HepG2 (cell line): ENCODE data around the gene UPK1A. TPM values are rescaled to one million over a fixed set of nuclear protein-coding genes. Genes with fewer than 3 reads are reported as not detected.

Experiments
- ATF1 ChIP-seq: IDR thresholded peaks from 2 replicates; pipeline ENCODE4 v1.6.1; 2016; ENCODE audit warnings: mild to moderate bottlenecking, control low read depth
- IRF2 ChIP-seq: IDR thresholded peaks from 2 replicates; pipeline ENCODE4 v1.6.1; 2018; ENCODE audit warnings: missing genetic modification reagents, missing compliant biosample characterization
- NCOA2 ChIP-seq: sonication (generic); formaldehyde crosslinking; IDR thresholded peaks from 2 replicates; pipeline ENCODE4 v1.8.0; 2022; ENCODE audit warnings: inconsistent platforms
- NR1H2 ChIP-seq: sonication (generic); formaldehyde crosslinking; IDR thresholded peaks from 2 replicates; pipeline ENCODE4 v1.8.1; 2022; ENCODE audit warnings: low read depth, missing genetic modification reagents, borderline replicate concordance
- RAD21 ChIP-seq: fragments of 450-650 bp; formaldehyde crosslinking; IDR thresholded peaks from 2 replicates; pipeline ENCODE4 v1.5.0; 2020; ENCODE audit warnings: mild to moderate bottlenecking
- RARG ChIP-seq: sonication (generic); formaldehyde crosslinking; IDR thresholded peaks from 2 replicates; pipeline ENCODE4 v1.4.0; 2020; ENCODE audit warnings: low read depth, mild to moderate bottlenecking, missing genetic modification reagents
- SRSF4 ChIP-seq: fragments of 200-400 bp; formaldehyde crosslinking; IDR thresholded peaks from one replicate; pipeline ENCODE4 v1.6.1; 2018; ENCODE audit warnings: mild to moderate bottlenecking, low read depth, low read length, moderate library complexity; ENCODE audit not compliant: poor library complexity, severe bottlenecking
- ZNF891 ChIP-seq: sonication (generic); formaldehyde crosslinking; IDR thresholded peaks from 2 replicates; pipeline ENCODE4 v1.5.0; 2020; ENCODE audit warnings: mild to moderate bottlenecking, missing genetic modification reagents
- polyA plus RNA-seq, 8 experiments: library from polyadenylated mRNA; depleted of rRNA in 3 of 8; stranded (reverse) in 7 of 8; unstranded in 1 of 8; fragments of >200 nt; fragmentation: Illumina TruSeq in 4 of 8; extraction: Trizol in 4 of 8; gene quantifications; 2 replicates each; pipeline versions ENCODE4 v1.2.1 to v1.2.3, GENCODE V29; 2011 to 2016; ENCODE audit warnings: low read depth in 4 of 8, missing spikeins in 1 of 8, mixed read lengths in 1 of 8; ENCODE audit not compliant: insufficient read depth in 1 of 8
- total RNA-seq, 5 experiments: library from RNA; depleted of rRNA; stranded (reverse); fragments of >200 nt; fragmentation: Illumina TruSeq; extraction: Trizol; gene quantifications; 2 replicates each; pipeline ENCODE4 v1.2.3, GENCODE V29; 2016; ENCODE audit warnings: low read depth in 1 of 5
- TF ChIP-seq, protein P1 (sequence below): fragments of 450-650 bp; IDR thresholded peaks from 2 replicates; pipeline ENCODE4 v1.6.1; 2017; ENCODE audit warnings: mild to moderate bottlenecking
- TF ChIP-seq, protein P2 (sequence below): sonication (generic); formaldehyde crosslinking; IDR thresholded peaks from 2 replicates; pipeline ENCODE4 v1.4.0; 2020; ENCODE audit warnings: missing genetic modification reagents
- TF ChIP-seq, protein P3 (sequence below): sonication (generic); formaldehyde crosslinking; IDR thresholded peaks from 2 replicates; pipeline ENCODE4 v1.4.0; 2020; ENCODE audit warnings: missing genetic modification reagents, borderline replicate concordance
- TF ChIP-seq, protein P4 (sequence below): sonication (generic); formaldehyde crosslinking; IDR thresholded peaks from 2 replicates; pipeline ENCODE4 v1.8.1; 2023; ENCODE audit warnings: missing genetic modification reagents, mild to moderate bottlenecking, borderline replicate concordance
- TF ChIP-seq, protein P5 (sequence below): sonication (generic); formaldehyde crosslinking; IDR thresholded peaks from 2 replicates; pipeline ENCODE4 v1.4.0; 2020; ENCODE audit warnings: mild to moderate bottlenecking, missing genetic modification reagents
- TF ChIP-seq, protein P6 (sequence below): sonication (generic); formaldehyde crosslinking; IDR thresholded peaks from 2 replicates; pipeline ENCODE4 v1.5.0; 2020; ENCODE audit warnings: missing genetic modification reagents

Gene UPK1A
- total and polyA plus RNA-seq, 2 of the 13 experiments (the other 11 are each of a cell fraction or from before 2014, with no cell fraction given), result 2.9 TPM; not detected in 1

DNA sequence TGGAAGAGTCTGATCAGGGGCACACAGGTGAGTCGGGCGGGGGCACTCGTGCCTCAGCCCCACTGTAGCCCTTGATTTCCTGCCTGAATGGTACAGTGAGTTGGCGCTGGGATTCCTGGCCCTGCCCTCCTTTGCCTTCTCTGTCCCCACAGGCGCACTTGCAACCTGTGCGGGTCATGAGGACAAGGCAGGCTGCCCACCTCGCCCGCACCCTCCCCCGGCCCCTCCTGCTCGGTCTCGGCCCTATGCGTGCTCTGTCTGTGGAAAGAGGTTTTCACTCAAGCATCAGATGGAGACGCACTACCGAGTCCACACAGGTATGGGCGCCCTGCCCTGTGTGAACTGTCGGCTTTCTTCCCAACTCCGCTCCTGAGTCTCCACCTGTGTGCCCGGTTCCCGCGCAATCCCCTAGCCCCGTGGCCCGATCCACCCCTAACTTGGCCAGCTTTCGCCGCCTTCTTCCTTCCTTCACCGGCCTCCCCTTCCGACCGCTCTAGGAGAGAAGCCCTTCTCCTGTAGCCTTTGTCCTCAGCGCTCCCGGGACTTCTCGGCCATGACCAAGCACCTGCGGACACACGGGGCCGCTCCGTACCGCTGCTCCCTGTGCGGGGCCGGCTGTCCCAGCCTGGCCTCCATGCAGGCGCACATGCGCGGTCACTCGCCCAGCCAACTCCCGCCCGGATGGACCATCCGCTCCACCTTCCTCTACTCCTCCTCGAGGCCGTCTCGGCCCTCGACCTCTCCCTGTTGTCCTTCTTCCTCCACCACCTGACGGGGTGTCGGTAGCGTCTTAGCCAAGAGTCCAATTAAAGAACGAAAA lies 49.9 kb downstream of the UPK1A start (continued):
- TF ChIP-seq, protein P1, sequence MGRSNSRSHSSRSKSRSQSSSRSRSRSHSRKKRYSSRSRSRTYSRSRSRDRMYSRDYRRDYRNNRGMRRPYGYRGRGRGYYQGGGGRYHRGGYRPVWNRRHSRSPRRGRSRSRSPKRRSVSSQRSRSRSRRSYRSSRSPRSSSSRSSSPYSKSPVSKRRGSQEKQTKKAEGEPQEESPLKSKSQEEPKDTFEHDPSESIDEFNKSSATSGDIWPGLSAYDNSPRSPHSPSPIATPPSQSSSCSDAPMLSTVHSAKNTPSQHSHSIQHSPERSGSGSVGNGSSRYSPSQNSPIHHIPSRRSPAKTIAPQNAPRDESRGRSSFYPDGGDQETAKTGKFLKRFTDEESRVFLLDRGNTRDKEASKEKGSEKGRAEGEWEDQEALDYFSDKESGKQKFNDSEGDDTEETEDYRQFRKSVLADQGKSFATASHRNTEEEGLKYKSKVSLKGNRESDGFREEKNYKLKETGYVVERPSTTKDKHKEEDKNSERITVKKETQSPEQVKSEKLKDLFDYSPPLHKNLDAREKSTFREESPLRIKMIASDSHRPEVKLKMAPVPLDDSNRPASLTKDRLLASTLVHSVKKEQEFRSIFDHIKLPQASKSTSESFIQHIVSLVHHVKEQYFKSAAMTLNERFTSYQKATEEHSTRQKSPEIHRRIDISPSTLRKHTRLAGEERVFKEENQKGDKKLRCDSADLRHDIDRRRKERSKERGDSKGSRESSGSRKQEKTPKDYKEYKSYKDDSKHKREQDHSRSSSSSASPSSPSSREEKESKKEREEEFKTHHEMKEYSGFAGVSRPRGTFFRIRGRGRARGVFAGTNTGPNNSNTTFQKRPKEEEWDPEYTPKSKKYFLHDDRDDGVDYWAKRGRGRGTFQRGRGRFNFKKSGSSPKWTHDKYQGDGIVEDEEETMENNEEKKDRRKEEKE, result no peak
- TF ChIP-seq SRSF4 (no peak), NCOA2 (CRISPR knock-in tag) (0 out of 2 replicates have a peak, but pooled peaks have one; percentile 19), ZNF891 (CRISPR knock-in tag) (no peak; the same call in none of the 2 replicates), IRF2 (CRISPR knock-in tag) (no peak), NR1H2 (CRISPR knock-in tag) (0 out of 2 replicates have a peak, but pooled peaks have one; percentile 14), RARG (no peak), RAD21 (CRISPR knock-in tag) (no peak), ATF1 (CRISPR knock-in tag) (no peak)
- TF ChIP-seq, protein P2, sequence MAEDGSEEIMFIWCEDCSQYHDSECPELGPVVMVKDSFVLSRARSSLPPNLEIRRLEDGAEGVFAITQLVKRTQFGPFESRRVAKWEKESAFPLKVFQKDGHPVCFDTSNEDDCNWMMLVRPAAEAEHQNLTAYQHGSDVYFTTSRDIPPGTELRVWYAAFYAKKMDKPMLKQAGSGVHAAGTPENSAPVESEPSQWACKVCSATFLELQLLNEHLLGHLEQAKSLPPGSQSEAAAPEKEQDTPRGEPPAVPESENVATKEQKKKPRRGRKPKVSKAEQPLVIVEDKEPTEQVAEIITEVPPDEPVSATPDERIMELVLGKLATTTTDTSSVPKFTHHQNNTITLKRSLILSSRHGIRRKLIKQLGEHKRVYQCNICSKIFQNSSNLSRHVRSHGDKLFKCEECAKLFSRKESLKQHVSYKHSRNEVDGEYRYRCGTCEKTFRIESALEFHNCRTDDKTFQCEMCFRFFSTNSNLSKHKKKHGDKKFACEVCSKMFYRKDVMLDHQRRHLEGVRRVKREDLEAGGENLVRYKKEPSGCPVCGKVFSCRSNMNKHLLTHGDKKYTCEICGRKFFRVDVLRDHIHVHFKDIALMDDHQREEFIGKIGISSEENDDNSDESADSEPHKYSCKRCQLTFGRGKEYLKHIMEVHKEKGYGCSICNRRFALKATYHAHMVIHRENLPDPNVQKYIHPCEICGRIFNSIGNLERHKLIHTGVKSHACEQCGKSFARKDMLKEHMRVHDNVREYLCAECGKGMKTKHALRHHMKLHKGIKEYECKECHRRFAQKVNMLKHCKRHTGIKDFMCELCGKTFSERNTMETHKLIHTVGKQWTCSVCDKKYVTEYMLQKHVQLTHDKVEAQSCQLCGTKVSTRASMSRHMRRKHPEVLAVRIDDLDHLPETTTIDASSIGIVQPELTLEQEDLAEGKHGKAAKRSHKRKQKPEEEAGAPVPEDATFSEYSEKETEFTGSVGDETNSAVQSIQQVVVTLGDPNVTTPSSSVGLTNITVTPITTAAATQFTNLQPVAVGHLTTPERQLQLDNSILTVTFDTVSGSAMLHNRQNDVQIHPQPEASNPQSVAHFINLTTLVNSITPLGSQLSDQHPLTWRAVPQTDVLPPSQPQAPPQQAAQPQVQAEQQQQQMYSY (CRISPR knock-in tag), result 0 out of 2 replicates have a peak, but pooled peaks have one; percentile 48
- TF ChIP-seq, protein P3, sequence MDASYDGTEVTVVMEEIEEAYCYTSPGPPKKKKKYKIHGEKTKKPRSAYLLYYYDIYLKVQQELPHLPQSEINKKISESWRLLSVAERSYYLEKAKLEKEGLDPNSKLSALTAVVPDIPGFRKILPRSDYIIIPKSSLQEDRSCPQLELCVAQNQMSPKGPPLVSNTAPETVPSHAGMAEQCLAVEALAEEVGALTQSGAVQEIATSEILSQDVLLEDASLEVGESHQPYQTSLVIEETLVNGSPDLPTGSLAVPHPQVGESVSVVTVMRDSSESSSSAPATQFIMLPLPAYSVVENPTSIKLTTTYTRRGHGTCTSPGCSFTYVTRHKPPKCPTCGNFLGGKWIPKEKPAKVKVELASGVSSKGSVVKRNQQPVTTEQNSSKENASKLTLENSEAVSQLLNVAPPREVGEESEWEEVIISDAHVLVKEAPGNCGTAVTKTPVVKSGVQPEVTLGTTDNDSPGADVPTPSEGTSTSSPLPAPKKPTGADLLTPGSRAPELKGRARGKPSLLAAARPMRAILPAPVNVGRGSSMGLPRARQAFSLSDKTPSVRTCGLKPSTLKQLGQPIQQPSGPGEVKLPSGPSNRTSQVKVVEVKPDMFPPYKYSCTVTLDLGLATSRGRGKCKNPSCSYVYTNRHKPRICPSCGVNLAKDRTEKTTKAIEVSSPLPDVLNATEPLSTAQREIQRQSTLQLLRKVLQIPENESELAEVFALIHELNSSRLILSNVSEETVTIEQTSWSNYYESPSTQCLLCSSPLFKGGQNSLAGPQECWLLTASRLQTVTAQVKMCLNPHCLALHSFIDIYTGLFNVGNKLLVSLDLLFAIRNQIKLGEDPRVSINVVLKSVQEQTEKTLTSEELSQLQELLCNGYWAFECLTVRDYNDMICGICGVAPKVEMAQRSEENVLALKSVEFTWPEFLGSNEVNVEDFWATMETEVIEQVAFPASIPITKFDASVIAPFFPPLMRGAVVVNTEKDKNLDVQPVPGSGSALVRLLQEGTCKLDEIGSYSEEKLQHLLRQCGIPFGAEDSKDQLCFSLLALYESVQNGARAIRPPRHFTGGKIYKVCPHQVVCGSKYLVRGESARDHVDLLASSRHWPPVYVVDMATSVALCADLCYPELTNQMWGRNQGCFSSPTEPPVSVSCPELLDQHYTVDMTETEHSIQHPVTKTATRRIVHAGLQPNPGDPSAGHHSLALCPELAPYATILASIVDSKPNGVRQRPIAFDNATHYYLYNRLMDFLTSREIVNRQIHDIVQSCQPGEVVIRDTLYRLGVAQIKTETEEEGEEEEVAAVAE, result peak; percentile 18; the same call in 1 of the 2 replicates
- TF ChIP-seq, protein P4, sequence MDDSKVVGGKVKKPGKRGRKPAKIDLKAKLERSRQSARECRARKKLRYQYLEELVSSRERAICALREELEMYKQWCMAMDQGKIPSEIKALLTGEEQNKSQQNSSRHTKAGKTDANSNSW (CRISPR knock-in tag), result peak; percentile 83; the same call in 1 of the 2 replicates
- TF ChIP-seq, protein P5, sequence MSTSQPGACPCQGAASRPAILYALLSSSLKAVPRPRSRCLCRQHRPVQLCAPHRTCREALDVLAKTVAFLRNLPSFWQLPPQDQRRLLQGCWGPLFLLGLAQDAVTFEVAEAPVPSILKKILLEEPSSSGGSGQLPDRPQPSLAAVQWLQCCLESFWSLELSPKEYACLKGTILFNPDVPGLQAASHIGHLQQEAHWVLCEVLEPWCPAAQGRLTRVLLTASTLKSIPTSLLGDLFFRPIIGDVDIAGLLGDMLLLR, result peak; percentile 54; the same call in 1 of the 2 replicates
- TF ChIP-seq, protein P6, sequence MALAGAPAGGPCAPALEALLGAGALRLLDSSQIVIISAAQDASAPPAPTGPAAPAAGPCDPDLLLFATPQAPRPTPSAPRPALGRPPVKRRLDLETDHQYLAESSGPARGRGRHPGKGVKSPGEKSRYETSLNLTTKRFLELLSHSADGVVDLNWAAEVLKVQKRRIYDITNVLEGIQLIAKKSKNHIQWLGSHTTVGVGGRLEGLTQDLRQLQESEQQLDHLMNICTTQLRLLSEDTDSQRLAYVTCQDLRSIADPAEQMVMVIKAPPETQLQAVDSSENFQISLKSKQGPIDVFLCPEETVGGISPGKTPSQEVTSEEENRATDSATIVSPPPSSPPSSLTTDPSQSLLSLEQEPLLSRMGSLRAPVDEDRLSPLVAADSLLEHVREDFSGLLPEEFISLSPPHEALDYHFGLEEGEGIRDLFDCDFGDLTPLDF (CRISPR knock-in tag), result 0 out of 2 replicates have a peak, but pooled peaks have one; percentile 59
